GM21576 (cell line): ENCODE measurements around the gene PLPPR3.

Experiments used
- ATAC-seq: cut with Tn5 transposase; IDR thresholded peaks from one replicate; pipeline ENCODE4 v1.9.1; 2021; ENCODE audit warnings: mild to moderate bottlenecking, moderate library complexity; ENCODE audit not compliant: unreplicated experiment

The PLPPR3 gene, protein sequence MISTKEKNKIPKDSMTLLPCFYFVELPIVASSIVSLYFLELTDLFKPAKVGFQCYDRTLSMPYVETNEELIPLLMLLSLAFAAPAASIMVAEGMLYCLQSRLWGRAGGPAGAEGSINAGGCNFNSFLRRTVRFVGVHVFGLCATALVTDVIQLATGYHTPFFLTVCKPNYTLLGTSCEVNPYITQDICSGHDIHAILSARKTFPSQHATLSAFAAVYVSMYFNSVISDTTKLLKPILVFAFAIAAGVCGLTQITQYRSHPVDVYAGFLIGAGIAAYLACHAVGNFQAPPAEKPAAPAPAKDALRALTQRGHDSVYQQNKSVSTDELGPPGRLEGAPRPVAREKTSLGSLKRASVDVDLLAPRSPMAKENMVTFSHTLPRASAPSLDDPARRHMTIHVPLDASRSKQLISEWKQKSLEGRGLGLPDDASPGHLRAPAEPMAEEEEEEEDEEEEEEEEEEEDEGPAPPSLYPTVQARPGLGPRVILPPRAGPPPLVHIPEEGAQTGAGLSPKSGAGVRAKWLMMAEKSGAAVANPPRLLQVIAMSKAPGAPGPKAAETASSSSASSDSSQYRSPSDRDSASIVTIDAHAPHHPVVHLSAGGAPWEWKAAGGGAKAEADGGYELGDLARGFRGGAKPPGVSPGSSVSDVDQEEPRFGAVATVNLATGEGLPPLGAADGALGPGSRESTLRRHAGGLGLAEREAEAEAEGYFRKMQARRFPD

DNA sequence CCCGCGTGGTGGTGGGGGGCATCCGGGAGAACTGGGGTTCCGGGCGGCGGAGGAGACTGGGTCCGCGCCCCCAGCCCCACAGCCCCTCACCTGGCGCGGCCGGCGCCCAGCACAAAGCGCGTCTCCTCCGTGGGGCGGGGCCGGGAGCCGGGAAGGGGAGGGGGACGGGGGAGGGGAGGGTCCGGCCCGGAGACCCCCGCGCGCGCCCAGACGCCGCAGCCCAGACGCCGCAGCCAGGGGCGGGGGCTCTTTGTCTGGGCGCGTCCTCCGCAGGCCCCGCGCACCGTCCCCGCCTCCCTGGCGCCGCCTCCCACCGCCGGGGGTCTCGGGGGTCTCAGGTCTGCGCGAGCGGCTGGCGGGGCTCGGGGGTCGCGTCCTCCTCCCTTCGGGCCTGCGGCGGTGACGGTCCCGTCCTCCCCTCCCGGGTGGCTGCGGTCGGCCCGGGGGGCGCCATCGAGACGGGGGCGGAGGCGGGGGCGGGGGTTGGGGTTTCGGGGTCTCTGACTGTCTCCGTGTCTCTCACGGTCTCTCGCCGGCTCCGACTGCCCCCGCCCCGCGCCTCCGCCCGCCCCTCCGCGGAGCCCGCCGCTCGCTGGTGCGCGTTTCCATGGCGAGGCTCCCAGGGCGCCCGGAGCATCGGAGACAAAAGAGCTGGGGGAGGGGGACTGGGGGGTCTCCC is at the start of gene PLPPR3:
Gene PLPPR3 (minus strand): TSS at position 131 of the 679 bp plus-strand sequence. CDS start 396 bp downstream, outside the sequence.
- no peak for ATAC-seq

DNA sequence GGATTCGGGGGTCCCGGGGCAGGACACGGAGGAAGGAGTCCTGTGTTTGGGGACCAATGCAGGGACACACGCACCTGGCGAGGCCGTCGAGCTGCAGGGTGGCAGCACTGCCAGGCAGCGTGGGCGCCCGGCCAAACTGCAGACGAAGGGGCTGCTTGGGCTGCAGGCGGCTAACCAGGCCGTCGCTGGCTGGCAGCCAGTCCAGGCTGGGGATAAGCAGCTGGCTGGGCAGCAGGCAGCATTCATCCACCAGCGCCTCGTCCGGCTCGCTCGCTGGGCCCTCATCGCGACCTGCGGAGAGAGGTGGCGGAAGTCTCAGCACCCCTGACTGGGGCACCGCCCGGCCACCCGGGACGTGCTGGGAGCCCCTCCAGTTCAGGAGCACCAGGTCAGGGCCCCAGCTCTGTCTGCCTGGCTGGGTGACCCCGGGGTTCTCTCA is 49.2 kb upstream of the PLPPR3 start:
- ATAC-seq = no peak

DNA sequence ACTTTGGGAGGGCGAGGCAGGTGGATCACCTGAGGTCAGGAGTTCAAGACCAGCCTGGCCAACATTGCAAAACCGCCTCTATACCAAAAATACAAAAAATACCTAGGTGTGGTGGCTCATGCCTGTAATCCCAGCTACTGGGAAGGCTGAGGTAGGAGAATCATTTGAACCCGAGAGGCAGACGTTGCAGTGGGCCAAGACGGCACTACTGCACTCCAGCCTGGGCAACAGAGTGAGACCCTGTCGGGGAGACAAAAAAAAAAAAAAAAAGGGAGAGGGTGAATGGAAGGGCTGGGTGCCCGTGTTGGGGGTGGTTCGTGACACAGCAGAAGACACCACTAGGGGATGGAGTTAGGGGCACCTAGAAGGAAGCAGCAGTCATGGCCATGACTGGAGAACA is 48.6 kb upstream of the PLPPR3 start:
- ATAC-seq = no peak

DNA sequence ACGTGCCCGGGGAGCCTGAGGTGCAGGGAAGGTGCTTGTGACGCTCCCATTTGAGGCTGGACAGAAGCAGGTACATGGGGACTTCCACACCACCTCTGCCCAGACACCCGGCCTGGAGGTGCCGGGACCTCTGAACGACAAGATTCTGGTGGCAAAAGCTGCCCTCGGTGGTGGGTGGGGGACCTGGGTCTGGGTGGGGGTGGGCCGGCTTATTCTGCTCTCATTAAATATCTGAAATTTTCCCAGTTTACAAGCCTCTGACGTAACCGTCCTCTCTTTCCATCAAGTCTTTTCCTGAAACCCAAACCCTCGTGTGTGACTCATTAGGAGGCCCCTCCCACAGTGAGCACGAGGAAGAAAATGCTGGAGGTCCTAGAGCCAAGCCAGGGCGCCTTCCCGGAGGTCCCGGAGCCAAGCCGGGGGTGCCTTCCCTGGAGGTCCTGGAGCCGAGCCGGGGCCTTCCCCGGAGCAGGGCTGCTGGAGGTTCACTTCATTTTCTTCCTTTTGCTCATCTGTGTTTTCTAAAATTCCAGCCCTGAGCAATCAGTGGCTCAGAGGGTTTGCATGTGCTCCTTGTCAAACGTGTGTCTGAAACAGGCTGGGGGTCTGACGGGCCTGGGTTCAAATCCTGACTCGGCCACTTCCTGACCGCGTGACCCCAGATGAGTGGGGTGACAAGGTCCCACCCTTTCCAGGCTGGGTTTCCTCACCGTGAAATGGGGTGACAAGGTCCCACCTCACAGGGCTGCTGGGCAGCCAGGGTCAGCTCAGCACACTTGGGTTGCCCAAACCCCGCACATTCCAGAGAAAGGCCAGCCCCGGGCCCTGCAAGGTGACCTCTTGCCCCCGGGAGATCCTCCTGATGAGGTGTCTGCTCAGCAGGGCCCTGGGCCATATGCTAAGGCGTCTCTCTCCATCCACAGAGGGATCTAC is 47.8 kb upstream of the PLPPR3 start:
- ATAC-seq = no peak

DNA sequence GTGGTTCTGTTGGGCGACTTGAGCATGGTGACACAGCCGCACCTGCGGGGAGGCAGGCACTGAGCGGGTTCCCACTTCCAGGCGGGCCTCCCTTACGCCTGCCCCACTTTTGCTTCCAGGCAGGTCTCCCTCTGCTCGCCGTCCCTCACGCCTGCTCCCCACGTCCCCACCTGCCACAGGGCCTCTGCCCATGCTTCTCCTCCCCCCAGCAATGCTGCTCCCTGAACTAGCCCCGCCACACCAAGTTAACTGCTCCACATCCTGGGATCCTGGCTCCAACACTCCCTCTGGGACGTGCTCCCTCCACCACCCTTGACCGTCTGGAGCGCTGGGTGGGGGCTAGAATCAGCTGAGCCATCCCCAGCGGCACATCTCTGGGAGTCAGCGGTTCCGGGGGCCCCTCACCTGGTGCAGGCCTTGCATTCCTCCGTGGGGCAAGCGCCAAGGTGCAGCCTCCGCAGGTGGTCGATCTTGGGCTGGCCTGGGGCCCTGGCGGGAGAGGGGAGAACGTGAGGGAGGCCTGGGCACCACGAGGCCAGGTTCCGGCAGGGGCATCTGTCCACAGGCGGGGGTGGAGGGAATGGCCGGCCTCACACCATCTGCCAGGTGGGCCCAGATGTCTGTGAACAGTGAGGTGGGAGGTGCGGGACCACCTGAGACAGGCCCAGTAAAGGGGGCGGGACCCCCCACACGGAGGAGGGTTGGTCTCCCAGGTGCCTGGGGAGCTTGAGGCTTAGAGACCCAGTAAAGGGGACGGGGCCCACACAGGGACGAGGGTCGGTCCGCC is 46.9 kb upstream of the PLPPR3 start:
- ATAC-seq = no peak

DNA sequence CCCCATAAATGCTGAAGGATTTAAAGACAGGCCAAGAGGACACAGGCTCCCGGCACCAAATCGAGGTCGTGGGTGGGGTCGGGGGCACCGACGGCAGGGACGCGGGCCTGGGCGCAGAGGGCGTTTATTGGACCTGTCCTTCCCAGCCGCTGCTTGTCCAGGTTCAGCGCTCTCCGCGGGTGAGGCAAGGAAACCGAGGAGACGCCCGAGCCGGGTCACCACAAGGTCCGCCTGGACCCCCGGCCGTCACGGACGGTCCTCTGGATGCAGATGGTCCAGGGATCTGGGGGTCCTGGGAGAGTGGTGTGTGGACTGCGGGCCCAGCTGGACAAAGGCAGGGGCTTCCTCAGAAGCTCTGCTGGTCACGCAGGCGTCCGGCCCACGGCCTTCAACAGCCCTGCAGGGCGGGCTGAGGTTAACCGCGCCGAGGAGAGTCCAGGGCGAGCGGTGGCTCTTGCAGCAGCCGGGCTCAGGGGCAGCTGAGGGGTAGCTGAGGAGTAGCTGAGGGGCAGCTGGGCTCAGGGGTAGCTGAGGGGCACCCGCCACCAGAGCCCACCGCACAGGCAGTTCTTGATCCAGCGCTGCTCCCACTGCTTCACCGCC is 46.2 kb upstream of the PLPPR3 start:
- no peak for ATAC-seq

DNA sequence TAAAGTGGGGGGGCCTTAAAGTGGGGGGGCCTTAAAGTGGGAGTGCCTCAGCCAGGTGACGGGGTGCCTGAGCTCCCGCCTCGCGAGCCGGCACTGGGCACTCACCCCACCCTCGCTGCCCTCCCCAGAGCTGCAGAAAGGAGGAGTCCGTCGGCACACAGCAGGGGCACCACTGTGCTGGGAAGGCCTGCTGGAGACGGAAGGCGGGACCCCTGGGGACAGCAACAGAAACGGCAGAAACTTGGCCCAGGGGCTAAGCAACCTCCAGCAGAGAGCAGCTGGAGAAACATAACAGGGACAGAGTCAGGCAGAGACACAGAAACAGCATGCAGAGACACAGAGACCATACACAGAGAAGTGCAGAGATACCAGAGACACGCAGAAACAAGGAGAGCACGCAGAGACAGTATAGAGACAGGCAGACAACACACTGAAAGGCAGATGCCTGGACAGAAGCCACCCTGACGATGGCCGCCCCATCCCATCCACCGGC is 45.6 kb upstream of the PLPPR3 start:
- no peak for ATAC-seq

DNA sequence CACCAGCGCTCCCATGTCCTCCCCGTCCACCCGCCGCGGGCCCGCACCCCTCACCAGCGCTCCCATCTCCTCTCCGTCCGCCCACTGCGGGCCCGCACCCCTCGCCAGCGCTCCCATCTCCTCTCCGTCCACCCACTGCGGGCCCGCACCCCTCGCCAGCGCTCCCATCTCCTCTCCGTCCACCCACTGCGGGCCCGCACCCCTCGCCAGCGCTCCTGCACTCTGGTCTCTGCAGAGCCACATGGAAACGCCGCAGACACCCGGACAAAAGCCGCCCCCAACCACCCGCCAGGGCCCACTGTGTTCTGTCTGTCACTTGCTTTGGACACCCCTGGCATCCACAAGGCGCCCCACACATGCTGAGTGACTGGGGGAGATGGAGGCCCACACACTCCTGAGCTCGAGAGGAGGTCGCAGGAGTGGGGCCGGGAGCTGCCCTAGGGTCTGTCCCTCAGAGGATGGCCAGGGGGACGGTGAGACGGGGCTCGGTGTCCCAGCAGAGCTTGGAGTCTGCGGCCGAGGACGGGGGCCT is 45.1 kb upstream of the PLPPR3 start:
- ATAC-seq = no peak

DNA sequence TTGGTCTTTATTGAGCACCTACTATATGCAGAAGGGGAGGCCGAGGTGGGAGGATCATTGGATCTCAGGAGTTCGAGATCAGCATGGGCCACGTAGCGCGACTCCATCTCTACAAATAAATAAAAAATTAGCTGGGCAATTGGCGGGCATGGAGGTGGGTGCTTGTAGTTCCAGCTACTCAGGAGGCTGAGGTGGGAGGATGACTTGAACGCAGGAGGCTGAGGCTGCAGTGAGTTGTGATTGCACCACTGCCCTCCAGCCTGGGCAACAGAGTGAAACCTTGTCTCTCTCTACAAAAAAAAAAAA is 41.5 kb upstream of the PLPPR3 start:
- ATAC-seq = no peak

DNA sequence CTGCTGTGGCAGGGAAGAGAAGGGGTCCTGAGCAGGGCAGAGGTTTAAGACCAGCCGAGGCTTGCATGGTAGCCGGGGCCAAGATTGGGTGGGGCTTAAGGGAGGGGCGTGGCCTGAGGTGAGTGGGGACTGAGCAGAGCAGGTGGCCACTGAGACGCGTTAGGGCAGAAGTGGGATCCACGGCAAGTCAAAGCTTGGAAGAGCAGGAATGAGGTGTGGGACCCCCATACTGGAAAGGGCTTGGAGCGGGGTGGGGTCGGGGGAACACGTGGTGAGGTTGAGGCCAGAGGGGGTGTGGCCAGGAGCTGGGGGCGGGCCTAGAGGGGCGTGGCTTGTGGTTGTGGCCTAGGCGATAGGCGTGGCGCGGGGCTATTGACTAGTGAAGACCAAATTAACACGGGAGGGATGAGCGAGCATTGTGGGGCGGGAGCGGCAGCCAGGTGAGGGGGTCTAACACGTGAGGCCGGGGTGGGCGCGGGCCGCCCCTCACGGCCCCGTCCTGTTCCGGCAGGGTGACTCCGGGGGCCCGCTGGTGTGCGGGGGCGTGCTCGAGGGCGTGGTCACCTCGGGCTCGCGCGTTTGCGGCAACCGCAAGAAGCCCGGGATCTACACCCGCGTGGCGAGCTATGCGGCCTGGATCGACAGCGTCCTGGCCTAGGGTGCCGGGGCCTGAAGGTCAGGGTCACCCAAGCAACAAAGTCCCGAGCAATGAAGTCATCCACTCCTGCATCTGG is 41.0 kb upstream of the PLPPR3 start:
- no peak for ATAC-seq

DNA sequence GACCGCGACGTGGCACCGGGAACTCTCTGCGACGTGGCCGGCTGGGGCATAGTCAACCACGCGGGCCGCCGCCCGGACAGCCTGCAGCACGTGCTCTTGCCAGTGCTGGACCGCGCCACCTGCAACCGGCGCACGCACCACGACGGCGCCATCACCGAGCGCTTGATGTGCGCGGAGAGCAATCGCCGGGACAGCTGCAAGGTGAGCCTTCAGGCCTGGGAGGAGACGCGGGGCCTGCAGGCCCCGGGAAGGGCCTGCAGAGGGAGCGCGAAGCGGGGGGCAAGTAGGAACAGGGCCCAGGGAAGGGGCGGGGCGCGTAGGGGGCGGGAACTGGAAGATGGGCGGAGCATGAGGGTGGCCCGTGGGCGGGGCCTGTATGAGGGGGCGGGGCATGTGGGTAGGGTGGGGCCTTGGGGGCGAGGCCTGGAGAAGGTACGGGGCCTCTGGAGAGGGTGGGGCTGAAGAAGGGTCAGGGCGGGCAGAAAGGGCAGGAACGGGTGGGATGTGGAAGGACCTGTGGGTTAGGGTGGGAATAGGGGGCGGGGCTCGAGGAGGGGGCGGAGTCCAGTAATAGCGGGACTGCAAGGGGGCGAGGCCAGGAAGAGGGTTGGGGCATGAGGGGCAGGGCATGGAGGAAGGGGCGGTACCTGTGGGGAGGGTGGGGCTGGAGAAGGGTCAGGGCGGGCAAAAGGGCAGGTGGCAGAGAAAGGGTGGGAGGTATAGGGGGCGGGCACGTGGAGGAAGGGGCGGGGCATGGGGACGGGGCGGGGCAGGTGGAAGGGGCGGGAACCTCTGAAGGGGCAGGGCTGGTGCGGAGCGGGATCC is 40.2 kb upstream of the PLPPR3 start:
- no peak for ATAC-seq

DNA sequence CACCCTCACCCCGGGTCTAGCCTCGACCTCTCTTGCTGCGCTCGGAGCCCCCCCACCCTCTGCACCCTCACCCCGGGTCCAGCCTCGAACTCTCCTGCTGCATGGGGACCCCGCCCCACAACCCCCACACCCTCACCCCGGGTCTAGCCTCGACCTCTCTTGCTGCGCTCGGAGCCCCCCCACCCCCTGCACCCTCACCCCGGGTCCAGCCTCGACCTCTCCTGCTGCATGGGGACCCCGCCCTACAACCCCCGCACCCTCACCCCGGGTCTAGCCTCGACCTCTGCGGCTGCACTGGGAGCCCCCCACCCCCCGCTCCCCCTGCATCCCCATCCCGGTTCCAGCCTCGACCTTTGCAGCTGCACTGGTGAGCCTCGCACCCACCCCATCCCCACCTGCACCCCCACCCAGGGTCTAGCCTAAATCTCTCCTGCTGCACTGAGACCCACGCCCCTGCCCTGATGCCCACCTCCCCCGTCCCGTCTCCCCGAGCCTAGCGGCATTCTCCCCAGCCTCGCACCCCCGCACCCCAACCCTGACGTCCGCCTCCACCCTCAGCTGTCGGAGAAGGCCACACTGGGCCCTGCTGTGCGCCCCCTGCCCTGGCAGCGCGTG is 39.5 kb upstream of the PLPPR3 start:
- ATAC-seq = no peak

DNA sequence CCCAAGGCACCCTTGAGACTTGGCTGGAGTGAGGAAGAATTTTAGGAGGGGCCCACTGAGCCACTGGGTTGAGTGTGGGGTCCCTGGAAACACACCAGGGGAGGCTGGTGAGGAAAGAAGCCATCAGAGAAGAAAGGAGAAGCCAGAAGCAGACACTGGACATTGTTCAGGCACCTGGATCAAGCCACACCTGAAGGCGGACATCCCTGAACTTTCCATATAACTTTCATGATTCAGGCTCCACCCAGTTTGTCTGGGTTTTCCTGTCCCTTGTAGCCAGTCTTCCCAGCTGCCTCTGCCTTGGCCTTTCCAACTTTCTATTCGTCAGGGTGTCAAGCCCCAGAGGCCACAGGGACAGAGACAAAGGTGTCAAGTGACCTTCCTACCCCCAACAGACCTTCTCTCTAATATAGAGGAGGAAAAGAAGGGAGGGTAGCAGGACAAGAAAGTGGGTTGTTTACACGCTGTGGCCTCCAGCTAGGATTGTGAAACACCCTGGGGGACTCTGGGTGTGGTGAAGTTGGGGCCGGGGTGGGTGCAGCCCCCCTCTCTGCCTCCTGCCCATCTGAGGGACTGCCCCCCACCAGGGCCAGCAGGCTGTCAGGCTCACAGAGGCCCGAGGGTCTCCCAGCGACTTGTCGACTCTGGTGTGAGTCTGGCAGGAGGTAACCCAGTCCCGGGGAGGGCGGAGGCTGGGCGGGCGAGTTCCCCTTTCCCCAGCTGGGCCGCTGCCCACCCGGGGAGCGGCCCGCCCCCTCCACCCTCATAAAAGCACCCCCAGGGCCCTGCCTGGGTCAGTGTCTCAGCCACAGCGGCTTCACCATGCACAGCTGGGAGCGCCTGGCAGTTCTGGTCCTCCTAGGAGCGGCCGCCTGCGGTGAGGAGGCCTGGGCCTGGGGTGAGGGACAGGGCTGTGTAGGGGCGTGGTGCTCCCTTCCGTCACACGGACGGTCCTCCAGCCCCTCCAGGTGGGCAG is 37.4 kb upstream of the PLPPR3 start, which contains the start of gene CFD:
Gene CFD (plus strand): TSS at position 797 of the 976 bp plus-strand sequence. CDS start 26 bp downstream, at position 823.
- no peak for ATAC-seq

DNA sequence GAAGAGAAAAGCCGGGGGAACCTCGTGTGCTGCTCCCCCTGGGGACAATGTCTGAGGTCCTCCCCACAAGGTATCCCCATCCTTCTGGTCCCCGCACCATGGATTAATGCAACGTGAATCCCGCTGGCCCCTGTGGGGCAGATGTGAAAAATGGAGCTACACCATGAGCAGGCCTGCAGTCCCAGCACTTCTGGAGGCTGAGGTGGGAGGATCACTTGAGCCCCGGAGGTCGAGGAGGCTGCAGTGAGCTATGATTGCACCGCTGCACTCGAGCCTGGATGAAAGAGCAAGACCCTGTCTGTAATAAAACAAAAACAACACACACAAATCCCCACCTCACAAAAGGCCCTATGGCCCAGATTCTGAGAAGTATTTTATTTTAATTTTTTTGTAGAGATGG is 36.5 kb upstream of the PLPPR3 start:
- ATAC-seq = no peak

DNA sequence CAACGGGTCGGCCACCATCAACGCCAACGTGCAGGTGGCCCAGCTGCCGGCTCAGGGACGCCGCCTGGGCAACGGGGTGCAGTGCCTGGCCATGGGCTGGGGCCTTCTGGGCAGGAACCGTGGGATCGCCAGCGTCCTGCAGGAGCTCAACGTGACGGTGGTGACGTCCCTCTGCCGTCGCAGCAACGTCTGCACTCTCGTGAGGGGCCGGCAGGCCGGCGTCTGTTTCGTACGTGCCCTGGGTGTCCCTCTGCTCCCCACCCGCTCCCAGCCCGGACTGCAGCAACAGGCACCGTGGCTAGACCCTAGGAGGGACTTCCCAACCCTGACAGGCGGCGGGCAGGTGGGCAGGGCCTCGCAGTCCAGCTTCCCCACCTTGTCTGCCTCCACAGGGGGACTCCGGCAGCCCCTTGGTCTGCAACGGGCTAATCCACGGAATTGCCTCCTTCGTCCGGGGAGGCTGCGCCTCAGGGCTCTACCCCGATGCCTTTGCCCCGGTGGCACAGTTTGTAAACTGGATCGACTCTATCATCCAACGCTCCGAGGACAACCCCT is 33.9 kb upstream of the PLPPR3 start:
- no peak for ATAC-seq

DNA sequence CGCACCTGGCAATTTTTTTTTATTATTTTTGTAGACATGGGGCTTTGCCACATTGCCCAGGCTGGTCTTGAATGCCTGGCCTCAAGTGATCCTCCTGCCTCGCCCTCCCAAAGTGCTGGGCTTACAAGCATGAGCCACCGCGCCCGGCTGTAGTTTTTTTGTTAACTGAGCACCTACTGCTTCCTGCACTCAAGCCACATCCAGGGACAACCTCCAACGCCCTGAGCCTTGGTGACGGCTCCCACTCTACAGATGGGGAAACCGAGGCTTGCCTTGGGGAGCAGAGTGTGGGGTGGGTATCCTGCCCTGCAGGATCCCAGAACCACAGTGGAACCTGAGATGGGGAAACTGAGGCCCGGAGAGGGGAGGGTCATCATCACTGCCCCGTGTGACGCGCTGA is 33.4 kb upstream of the PLPPR3 start:
- no peak for ATAC-seq
